GM21619 (cell line): Measurements from ENCODE around the gene KLHL14.
A peak's percentile ranks its signal among the peaks of the same experiment; 100 is the strongest.

Experiments
- ATAC-seq: cut with Tn5 transposase; IDR thresholded peaks from one replicate; pipeline ENCODE4 v1.9.1; 2021; ENCODE audit not compliant: unreplicated experiment

The KLHL14 gene

DNA sequence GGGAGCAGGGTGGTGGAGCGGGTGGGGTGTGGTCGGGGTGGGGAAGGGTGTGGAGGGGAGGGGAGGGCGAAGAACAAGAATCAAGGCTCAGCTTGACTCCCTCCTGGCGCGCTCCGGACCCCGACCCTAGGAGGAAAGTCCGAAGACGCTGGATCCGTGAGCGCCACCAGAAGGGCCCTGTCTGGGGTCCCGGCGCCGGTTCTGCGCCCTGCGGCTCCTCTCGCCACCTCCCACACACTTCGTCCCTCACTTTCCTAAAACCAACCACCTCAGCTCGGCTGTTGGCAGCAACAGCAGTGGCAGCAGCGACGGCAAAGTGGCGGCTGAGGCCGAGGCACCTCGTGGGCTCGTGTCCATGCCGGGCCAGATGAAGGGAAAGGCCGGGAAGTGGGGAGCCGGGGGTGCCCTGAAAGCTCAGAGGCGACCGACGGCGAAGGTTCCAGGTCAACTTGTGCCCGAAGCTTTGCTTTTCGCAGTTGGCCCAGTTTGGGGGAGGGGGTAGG lies 2.1 kb downstream of the KLHL14 start:
- no peak for ATAC-seq

GRCh38 chr18:32770054-32770665 lies 2.7 kb downstream of the KLHL14 start:
- ATAC-seq, result no peak

GRCh38 chr18:32769586-32770053 lies 3.2 kb downstream of the KLHL14 start:
- ATAC-seq, result no peak

GRCh38 chr18:32769071-32769585 lies 3.7 kb downstream of the KLHL14 start:
- no peak for ATAC-seq

- ATAC-seq, result no peak
Measured at GRCh38 chr18:32767400-32767799, 5.4 kb downstream of the KLHL14 start.

DNA sequence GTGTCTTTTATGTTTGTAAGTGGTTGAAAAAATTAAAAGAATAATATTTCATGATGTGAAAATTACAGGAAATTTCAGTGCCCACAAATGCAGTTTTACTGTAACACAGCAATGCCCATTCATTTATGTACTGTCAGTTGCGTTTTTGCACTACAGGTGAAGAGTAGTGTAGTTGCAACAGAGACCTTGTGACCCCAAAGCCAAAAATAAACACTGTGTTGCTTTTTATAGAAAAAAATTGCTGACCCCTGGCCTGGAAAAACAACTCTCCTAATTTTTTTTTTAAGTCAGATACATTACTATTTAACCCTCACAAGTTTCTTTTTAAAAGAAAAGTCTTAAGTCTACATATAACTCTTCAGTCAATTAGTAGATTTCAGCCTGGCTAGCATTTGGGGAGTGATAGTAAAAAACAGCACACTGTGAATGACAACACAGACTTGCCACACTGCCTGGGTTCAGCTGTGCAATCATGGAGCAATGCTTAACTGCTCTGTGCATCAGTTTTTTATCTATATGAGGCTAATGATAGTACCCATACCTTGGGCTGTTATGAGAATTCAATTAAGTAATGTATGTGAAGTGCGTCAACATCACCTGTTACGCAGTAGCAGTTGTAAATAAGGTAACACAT lies 8.1 kb downstream of the KLHL14 start:
- no peak for ATAC-seq

DNA sequence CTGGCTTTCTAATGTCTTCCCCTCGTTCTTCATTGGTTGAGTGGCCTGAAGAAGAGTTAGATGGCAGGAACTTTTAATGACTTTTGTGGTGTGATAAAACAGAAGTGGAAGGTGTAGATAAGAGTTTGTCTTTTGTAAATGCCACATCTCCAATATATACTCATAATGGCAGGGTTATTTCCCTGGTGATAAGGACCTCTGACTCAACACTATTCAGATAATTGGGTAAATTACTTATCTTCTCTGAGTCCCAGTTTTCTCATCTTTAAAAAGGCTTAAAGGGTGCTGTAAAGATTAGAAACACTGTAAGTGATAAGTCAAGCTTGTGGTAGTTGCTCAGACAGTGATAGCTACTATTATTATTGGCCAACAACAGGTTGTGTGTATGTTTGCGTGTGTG lies 9.5 kb downstream of the KLHL14 start:
- no peak for ATAC-seq

DNA sequence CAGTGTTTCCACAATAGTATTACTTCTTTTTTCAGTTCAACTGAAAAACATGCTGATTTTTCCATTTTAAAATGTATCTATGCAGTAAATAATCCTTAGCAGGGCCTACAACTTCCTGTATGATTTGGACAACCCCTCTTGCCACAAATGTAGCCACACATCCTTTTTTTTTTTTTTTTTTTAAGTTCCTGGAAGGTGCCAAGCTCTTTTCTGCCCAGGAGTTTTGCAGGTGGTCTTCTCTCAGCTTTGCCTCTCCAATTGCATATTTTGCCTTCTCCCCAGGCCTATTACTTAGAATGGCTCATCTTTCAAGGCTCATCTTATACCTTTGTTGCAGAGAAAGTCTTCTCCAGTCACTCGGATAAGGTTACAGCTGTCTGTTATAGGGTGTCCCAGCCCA lies 11.6 kb downstream of the KLHL14 start:
- no peak for ATAC-seq

DNA sequence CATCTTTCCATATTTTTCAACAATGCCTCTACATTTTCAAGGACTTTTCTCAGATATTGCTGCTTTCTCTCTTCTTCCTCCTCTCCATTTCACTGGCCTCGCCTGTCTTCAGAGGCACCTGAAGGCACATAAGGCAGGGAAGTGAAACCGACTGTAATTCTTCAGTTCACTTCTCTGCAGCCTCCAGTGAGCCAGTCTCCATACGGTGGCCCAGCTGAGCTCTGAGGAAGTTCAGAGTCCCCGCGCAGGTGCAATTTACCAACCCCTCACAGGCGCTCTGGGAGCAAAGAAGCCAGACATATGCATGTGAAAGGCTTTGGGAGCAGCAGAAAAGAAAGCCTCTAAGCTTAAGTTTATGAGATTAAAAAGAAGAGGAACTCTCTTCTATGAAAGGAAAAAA lies 12.4 kb downstream of the KLHL14 start:
- peak; percentile 98 for ATAC-seq

GRCh38 chr18:32759611-32760167 lies 13.1 kb downstream of the KLHL14 start:
- no peak for ATAC-seq

GRCh38 chr18:32754508-32755263 lies 18.1 kb downstream of the KLHL14 start:
- ATAC-seq, result no peak

- ATAC-seq, result no peak
Measured at GRCh38 chr18:32753656-32754260, 19.1 kb downstream of the KLHL14 start.

- ATAC-seq, result no peak
Measured at GRCh38 chr18:32750328-32750727, 22.5 kb downstream of the KLHL14 start.

DNA sequence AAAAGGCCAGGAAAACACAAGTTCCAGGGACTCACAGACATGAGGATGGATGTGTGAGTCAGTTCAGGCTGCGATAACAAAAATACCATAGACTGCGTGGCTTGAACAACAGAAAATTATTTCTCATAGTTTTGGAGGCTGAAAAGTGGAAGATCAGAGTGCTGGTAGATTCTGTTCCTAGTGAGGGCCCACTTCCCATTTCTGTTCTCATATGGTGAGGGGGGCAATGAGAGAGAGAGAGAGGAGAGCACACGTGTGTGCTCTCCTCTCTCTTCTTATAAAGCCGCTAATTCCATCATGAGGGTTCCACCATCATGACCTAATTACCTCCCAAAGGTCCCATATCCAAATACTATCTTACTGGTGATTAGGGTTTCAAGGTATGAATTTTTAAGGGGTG lies 23.0 kb downstream of the KLHL14 start:
- ATAC-seq, result no peak

DNA sequence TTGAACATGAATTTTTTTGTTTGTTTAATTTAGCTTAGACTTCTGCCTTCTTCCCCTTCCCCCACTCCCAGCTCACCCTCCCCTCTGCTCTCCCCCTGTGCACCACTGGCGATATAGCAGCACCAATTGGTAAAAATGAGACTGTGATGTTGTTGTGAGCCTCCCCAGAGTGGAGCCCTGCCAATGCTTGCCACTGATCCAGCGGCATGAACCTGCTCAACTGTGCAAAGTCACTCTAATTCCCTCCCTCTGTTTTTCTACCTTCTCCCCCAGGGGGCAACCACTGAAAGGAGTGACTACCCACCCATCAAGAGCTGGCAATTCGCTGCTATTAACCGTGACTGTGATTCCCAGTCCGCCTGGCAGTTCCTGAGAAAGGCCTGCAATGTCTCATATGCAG lies 30.2 kb downstream of the KLHL14 start:
- no peak for ATAC-seq

DNA sequence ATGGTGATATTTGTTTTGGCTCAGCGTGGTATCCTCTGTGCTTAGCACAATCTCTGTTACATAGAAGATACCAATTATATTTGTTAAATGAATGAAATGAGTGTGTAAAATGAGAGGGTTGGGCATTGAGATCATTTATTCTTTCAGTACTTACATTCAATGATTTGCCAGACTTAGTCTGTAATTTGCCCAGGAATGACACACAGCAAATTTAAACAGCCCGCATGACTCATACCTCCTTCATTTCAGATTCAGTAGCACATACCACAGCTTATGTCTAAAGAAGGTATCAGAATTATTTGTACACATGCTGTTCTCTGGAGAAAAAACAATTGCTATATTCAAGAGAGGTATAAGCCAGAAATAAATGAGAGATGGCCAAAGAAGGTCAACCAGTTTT lies 37.0 kb downstream of the KLHL14 start:
- ATAC-seq, result no peak

- ATAC-seq, result no peak
Measured at GRCh38 chr18:32734442-32734841, 38.4 kb downstream of the KLHL14 start.

- no peak for ATAC-seq
Measured at GRCh38 chr18:32732165-32732564, 40.7 kb downstream of the KLHL14 start.

GRCh38 chr18:32730620-32731091 lies 42.2 kb downstream of the KLHL14 start:
- ATAC-seq, result peak; percentile 95

DNA sequence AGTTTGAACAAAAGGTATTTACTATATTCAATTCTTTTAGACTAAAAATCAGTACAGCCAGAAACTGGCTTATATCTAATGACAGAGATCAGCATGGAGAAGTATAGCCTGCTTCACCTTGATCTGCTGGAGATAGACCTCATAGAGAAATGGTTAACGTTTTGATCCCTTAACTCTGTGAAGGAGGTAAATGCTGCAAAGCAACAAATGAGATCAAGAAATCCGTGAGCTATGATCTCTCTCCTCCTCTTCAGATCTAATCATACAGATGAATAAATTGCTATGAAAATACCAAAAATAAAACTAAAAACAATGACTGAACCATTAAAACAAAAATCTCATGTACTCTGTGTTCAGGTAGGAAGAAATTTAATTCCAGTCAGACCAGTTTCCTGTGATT lies 42.8 kb downstream of the KLHL14 start:
- ATAC-seq, result no peak
